Transverse colon (tissue), 4 donors: ENCODE results near the gene GATB. TPM values are rescaled to one million over a fixed set of nuclear protein-coding genes. Genes with fewer than 3 reads are reported as not detected.
A peak's percentile ranks its signal among the peaks of the same experiment; 100 is the strongest.

Experiments used
- DNase-seq: peaks from one replicate; pipeline ENCODE4 v3.0.0-alpha.2; 2019
- H3K27ac ChIP-seq, 4 donors: fragments of 200-600 bp; sonication (generic); 2 replicates each; pipeline ENCODE4 v1.5.1; 2016 to 2018; ENCODE audit warnings: inconsistent platforms in 4 of 4
- H3K27me3 ChIP-seq: fragments of 200-600 bp; sonication (generic); 2 replicates; pipeline ENCODE4 v1.5.1; 2017; ENCODE audit warnings: inconsistent platforms
- H3K36me3 ChIP-seq, 4 donors: fragments of 200-600 bp; sonication (generic); 2 replicates each; pipeline ENCODE4 v1.5.1; 2017 to 2019; ENCODE audit warnings: inconsistent platforms in 4 of 4
- H3K4me1 ChIP-seq, 4 donors: fragments of 200-600 bp; sonication (generic); 2 replicates each; pipeline ENCODE4 v1.5.1; 2017 to 2020; ENCODE audit warnings: inconsistent platforms in 4 of 4
- H3K4me3 ChIP-seq, 4 donors: fragments of 200-600 bp; sonication (generic); 1 replicate in 1 of 4; 2 replicates in 3 of 4; pipeline versions ENCODE4 v1.5.1 to v1.6.1; 2017 to 2019; ENCODE audit warnings: inconsistent platforms in 4 of 4
- H3K9me3 ChIP-seq, 2 donors: fragments of 200-600 bp; sonication (generic); 2 replicates each; pipeline ENCODE4 v1.5.1; 2017 to 2019; ENCODE audit warnings: inconsistent platforms in 2 of 2
- EP300 ChIP-seq: sonication (generic); formaldehyde crosslinking; IDR thresholded peaks from one replicate; pipeline ENCODE4 v1.6.1; 2017; ENCODE audit warnings: antibody characterized with exemption, low read depth
- POLR2A ChIP-seq: fragments of 450-650 bp; IDR thresholded peaks from one replicate; pipeline ENCODE4 v1.6.1; 2016; ENCODE audit warnings: antibody characterized with exemption, mild to moderate bottlenecking, moderate library complexity
- POLR2AphosphoS5 ChIP-seq, 3 donors: sonication (generic); formaldehyde crosslinking; IDR thresholded peaks; one replicate each; pipeline ENCODE4 v1.6.1; 2016; ENCODE audit warnings: antibody characterized with exemption in 3 of 3
- WGBS, 2 donors: methylation state at CpG; one replicate each; pipeline ENCODE4 v1.1.5; 2018; ENCODE audit warnings: low coverage in 1 of 2; 5-methylcytosine and 5-hydroxymethylcytosine counted together
- in situ Hi-C, 4 donors: fragments of 200-750 bp; cut with MboI; loops; one replicate each; pipeline versions ENCODE4 v1.15.0 to v1.15.1; 2017; ENCODE audit warnings: low sequenced_read_pairs in 3 of 4, low pct_ligation_motif_present in 1 of 4, low pct_unique_long_range_greater_than_20kb in 1 of 4
- intact Hi-C: fragments of 100-400 bp; cut with DNase I; formaldehyde crosslinking; loops from one replicate; pipeline ENCODE4 v1.15.1; 2023; ENCODE audit warnings: low total_unique reads
- total RNA-seq, 4 donors: library from RNA; depleted of rRNA; stranded (reverse); fragments of >200 nt; gene quantifications; one replicate each; pipeline ENCODE4 v1.1.0, GENCODE V29; 2016
- TF ChIP-seq, protein P1 (sequence below), 5 experiments: fragments of 200-600 bp in 3 of 5; fragments of 450-650 bp in 2 of 5; sonication (generic) in 3 of 5; IDR thresholded peaks; 1 replicate in 2 of 5; 2 replicates in 3 of 5; pipeline ENCODE4 v1.5.1; 2016 to 2017; ENCODE audit warnings: antibody characterized with exemption in 5 of 5, inconsistent platforms in 3 of 5, mild to moderate bottlenecking in 2 of 5, moderate library complexity in 1 of 5

Gene GATB
- total RNA-seq, 4 donors from 2014 or later, result 22.5 to 111 (median 27.3) TPM

DNA sequence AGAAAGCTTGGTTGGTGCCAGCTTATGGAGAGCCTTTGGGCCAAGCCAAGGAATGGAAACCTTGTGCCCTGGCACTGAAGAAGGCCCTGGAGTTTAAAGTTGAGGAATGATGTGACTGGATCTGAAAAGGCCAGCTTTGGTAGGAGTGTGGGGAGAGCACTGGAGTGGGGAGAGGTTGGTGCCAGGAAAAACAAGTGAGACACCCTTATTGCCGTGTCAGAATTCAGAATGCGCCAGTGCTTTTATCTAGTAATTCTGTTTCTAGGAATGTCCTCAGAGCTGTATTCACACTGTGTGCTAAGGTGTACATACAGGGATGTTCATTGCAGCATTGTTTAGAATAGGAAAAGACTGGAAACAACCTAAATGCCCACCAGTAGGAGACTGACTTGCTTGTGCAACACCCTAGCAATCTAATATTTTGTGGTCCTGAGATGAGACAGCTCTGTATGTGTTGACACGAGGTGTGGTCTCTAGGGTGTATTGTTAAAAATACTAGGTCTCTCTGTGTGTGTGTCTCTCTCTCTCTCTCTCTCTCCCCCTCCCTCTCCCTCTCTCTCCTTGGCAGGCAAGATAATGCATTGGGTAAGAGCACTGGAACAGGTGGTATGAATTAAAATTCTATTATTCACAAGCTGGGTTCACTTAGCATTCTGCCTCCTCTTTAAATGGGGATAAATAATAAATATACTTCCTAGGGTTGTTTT lies 107.8 kb downstream of the GATB start:
- DNase-seq, result no peak
- Histone ChIP-seq H3K36me3 (no peaks in the 10 kb centered on the region), H3K4me3 (no peak overlapping the region), H3K9me3 (no peaks in the 10 kb centered on the region), H3K27me3 (no peaks in the 10 kb centered on the region), H3K4me1 (no peaks in the 10 kb centered on the region), H3K27ac (no peak overlapping the region)
- TF ChIP-seq POLR2AphosphoS5 (IDR thresholded peaks at IDR 0.05), result no peak
- in situ Hi-C loops (no loop called here), intact Hi-C loops (no loop called here)
- 85% methylated on average over 3 of the region's 3 CpGs; no CpG with 5 or more reads in 1 of the 2 donors for WGBS, 2 donors

GRCh38 chr4:151651496-151651895 lies 109.3 kb downstream of the GATB start:
- no peak overlapping the region for H3K4me3 ChIP-seq
- H3K9me3 ChIP-seq, result no peaks in the 10 kb centered on the region
- WGBS, 2 donors, result 75% methylated on average over 1 of the region's 1 CpG; no CpG with 5 or more reads in 1 of the 2 donors
- intact Hi-C loops, result no loop called here
- TF ChIP-seq, protein P1, sequence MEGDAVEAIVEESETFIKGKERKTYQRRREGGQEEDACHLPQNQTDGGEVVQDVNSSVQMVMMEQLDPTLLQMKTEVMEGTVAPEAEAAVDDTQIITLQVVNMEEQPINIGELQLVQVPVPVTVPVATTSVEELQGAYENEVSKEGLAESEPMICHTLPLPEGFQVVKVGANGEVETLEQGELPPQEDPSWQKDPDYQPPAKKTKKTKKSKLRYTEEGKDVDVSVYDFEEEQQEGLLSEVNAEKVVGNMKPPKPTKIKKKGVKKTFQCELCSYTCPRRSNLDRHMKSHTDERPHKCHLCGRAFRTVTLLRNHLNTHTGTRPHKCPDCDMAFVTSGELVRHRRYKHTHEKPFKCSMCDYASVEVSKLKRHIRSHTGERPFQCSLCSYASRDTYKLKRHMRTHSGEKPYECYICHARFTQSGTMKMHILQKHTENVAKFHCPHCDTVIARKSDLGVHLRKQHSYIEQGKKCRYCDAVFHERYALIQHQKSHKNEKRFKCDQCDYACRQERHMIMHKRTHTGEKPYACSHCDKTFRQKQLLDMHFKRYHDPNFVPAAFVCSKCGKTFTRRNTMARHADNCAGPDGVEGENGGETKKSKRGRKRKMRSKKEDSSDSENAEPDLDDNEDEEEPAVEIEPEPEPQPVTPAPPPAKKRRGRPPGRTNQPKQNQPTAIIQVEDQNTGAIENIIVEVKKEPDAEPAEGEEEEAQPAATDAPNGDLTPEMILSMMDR (IDR thresholded peaks at IDR 0.05), result no peak
- no peak for TF ChIP-seq POLR2AphosphoS5 (IDR thresholded peaks at IDR 0.05)
- no peaks in the 10 kb centered on the region for H3K27me3 ChIP-seq
- in situ Hi-C loops, result no loop called here
- H3K4me1 ChIP-seq, result no peaks in the 10 kb centered on the region
- no peak for DNase-seq
- H3K36me3 ChIP-seq, result no peaks in the 10 kb centered on the region
- H3K27ac ChIP-seq, result no peak overlapping the region

DNA sequence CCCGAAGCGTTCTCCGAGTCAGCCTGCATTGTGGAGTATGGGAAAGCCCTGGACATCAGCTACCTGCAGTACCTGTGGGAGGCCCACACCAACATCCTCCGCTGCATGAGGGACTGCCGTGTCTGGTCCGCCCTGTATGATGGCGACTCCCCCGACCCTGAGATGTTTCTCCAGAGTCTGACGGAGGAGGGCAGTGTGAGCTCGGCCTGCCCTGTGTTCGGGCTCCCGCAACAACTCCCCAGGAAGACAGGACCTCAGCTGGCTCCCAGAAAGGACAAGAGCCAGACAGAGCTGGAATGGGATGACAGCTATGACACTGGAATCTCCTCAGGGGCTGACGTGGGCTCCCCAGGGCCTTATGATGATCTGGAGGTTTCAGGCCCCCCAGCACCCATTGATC lies 111.3 kb downstream of the GATB start:
- no peak overlapping the region for H3K4me3 ChIP-seq
- 93% methylated on average over 13 of the region's 13 CpGs; no CpG with 5 or more reads in 1 of the 2 donors for whole genome bisulfite sequencing, 2 donors
- no peaks in the 10 kb centered on the region for H3K27me3 ChIP-seq
- no peak overlapping the region for H3K27ac ChIP-seq
- no peaks in the 10 kb centered on the region for H3K9me3 ChIP-seq
- intact Hi-C loops (no loop called here), in situ Hi-C loops (no loop called here)
- no peaks in the 10 kb centered on the region for H3K4me1 ChIP-seq
- H3K36me3 ChIP-seq, result no peaks in the 10 kb centered on the region
- TF ChIP-seq POLR2AphosphoS5 (IDR thresholded peaks at IDR 0.05) (no peak), POLR2A (no peak), EP300 (no peak)
- TF ChIP-seq, protein P1 (IDR thresholded peaks at IDR 0.05), result no peak
- no peak for DNase-seq

DNA sequence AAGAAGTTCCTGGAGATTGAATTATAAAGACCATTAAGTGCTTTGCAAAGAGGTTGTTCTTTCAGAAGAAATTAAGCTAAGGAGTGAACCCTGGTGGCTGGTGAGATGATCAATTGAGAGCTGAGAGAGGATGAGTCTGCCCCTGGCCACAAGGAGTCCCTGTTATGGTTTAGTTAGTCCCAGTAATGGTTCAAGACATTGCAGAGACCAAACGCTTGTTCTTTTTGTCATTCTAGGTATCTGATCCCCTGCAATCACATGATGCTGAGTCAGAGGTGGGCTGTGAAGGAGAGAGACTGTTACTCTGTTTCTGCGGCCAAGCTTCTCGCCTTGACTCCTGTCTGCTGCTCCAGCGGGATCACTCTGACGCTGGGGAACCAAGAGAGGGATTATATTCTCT lies 114.5 kb downstream of the GATB start:
- Histone ChIP-seq H3K27ac (no peak overlapping the region), H3K27me3 (no peaks in the 10 kb centered on the region), H3K9me3 (no peaks in the 10 kb centered on the region), H3K4me1 (no peaks in the 10 kb centered on the region), H3K36me3 (no peaks in the 10 kb centered on the region), H3K4me3 (no peak overlapping the region)
- DNase-seq, result no peak
- intact Hi-C loops (no loop called here), in situ Hi-C loops (no loop called here)
- TF ChIP-seq POLR2AphosphoS5 (IDR thresholded peaks at IDR 0.05) (no peak), EP300 (no peak), POLR2A (no peak)
- 87% methylated on average over 5 of the region's 5 CpGs; no CpG with 5 or more reads in 1 of the 2 donors for WGBS, 2 donors

GRCh38 chr4:151644622-151645021 lies 116.2 kb downstream of the GATB start:
- H3K27me3 ChIP-seq, result no peaks in the 10 kb centered on the region
- H3K36me3 ChIP-seq, result no peaks in the 10 kb centered on the region
- no peak overlapping the region for H3K4me3 ChIP-seq
- no peak overlapping the region for H3K27ac ChIP-seq
- intact Hi-C loops, result no loop called here
- WGBS, 2 donors, result 45 to 49% methylated on average over 2 to 3 of the region's 3 CpGs
- TF ChIP-seq POLR2AphosphoS5 (IDR thresholded peaks at IDR 0.05) (no peak), EP300 (no peak), POLR2A (no peak)
- TF ChIP-seq, protein P1 (IDR thresholded peaks at IDR 0.05), result peak in 2 of 5 experiments; percentile 20 to 27
- no peak for DNase-seq
- H3K4me1 ChIP-seq, result no peaks in the 10 kb centered on the region
- H3K9me3 ChIP-seq, result no peaks in the 10 kb centered on the region
- in situ Hi-C loops, result no loop called here
